C4-2B (cell line): ENCODE data around the gene CNOT2.

ENCODE experiments used
- CTCF ChIP-seq: fragments of 450-650 bp; conservative IDR thresholded peaks from 2 replicates; pipeline ENCODE4 v1.5.1; 2017; ENCODE audit warnings: mild to moderate bottlenecking
- ZFX ChIP-seq: fragments of 450-650 bp; IDR thresholded peaks from 2 replicates; pipeline ENCODE4 v1.6.1; 2017

GRCh38 chr12:70319605-70320004, 76.4 kb downstream of the CNOT2 start:
- TF ChIP-seq CTCF (no peak), ZFX (no peak)
